Mesothelial cell of epicardium (in vitro differentiated cells): ENCODE results near the gene HSD17B4. TPM values are rescaled to one million over a fixed set of nuclear protein-coding genes. Genes with fewer than 3 reads are reported as not detected.
A peak's percentile ranks its signal among the peaks of the same experiment; 100 is the strongest.
"Not testable (repeated sequence)": the region's sequence is repeated elsewhere in the genome, so short reads cannot be mapped to it uniquely, and the experiment has no call there.

Experiments
- DNase-seq, 2 experiments: peaks; one replicate each; pipeline ENCODE4 v3.0.0; 2021; ENCODE audit warnings: low spot score in 2 of 2; ENCODE audit not compliant: unreplicated experiment in 2 of 2
- H3K27ac Mint-ChIP-seq: 2 replicates; pipeline ENCODE4 v1.8.0; 2021; ENCODE audit warnings: mixed read lengths
- H3K27me3 Mint-ChIP-seq: 2 replicates; pipeline ENCODE4 v1.8.0; 2021; ENCODE audit warnings: low read depth, mixed read lengths
- H3K36me3 Mint-ChIP-seq: 2 replicates; pipeline ENCODE4 v1.8.0; 2021; ENCODE audit warnings: mixed read lengths
- H3K4me1 Mint-ChIP-seq: 2 replicates; pipeline ENCODE4 v1.8.0; 2021; ENCODE audit warnings: mixed read lengths
- H3K4me3 Mint-ChIP-seq: 2 replicates; pipeline ENCODE4 v1.8.0; 2021; ENCODE audit warnings: mild to moderate bottlenecking, moderate library complexity, mixed read lengths
- H3K9me3 Mint-ChIP-seq: 2 replicates; pipeline ENCODE4 v1.8.0; 2021; ENCODE audit warnings: mixed read lengths
- total RNA-seq: library from RNA; stranded (reverse); gene quantifications from 3 replicates; pipeline ENCODE4 v1.2.1, GENCODE V29; 2021
- TF ChIP-seq, protein P1 (sequence below): fragments of 200-600 bp; sonication (generic); IDR thresholded peaks from one replicate; pipeline ENCODE4 v1.5.0; 2021; ENCODE audit warnings: antibody characterized with exemption; ENCODE audit not compliant: unreplicated experiment

HSD17B4 gene
- total RNA-seq, 1 donor from 2014 or later: 146 TPM

DNA sequence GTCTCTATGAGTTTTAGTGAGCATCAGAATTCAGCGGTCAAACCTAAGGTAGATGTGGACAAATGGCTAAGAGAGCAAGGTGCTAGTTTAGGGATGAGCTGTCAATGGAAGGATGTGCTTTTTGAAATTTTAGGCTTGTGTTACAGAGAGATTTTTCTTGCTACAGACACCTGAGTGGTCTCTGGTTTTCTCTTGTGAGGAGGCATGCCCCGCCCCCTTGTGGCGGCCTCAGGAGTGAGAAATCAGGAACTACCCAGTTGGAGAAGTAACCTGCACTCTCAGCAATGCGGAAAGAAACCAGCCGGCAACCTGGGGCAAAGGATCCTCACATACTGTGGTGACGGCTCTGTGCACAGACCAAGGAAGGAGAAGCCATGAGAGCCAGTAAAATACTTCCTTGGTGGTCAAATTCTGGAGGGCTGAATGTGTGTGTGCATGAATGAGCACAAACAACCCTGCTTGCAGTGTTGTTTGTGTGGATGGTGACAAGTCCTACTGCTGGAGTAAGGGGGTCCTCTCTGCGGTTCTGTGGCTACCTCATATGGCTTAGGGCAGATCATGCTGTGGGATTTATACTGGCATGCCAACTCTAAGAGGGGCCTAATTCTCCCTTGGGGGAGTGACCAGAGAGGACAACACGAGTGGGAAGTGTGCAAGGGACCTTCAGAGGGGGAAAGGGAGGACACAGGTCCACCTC is 16.7 kb upstream of the HSD17B4 start:
- H3K9me3 Mint-ChIP-seq: peaks cover 20% of the 10 kb centered on the region
- H3K36me3 Mint-ChIP-seq: no peaks in the 10 kb centered on the region
- no peak overlapping the region for H3K4me3 Mint-ChIP-seq
- no peak overlapping the region for H3K27ac Mint-ChIP-seq
- TF ChIP-seq, protein P1, sequence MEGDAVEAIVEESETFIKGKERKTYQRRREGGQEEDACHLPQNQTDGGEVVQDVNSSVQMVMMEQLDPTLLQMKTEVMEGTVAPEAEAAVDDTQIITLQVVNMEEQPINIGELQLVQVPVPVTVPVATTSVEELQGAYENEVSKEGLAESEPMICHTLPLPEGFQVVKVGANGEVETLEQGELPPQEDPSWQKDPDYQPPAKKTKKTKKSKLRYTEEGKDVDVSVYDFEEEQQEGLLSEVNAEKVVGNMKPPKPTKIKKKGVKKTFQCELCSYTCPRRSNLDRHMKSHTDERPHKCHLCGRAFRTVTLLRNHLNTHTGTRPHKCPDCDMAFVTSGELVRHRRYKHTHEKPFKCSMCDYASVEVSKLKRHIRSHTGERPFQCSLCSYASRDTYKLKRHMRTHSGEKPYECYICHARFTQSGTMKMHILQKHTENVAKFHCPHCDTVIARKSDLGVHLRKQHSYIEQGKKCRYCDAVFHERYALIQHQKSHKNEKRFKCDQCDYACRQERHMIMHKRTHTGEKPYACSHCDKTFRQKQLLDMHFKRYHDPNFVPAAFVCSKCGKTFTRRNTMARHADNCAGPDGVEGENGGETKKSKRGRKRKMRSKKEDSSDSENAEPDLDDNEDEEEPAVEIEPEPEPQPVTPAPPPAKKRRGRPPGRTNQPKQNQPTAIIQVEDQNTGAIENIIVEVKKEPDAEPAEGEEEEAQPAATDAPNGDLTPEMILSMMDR: peak; percentile 57
- H3K27me3 Mint-ChIP-seq: no peaks in the 10 kb centered on the region
- peaks cover 7% of the 10 kb centered on the region for H3K4me1 Mint-ChIP-seq
- DNase-seq: peak; percentile 25 to 59

DNA sequence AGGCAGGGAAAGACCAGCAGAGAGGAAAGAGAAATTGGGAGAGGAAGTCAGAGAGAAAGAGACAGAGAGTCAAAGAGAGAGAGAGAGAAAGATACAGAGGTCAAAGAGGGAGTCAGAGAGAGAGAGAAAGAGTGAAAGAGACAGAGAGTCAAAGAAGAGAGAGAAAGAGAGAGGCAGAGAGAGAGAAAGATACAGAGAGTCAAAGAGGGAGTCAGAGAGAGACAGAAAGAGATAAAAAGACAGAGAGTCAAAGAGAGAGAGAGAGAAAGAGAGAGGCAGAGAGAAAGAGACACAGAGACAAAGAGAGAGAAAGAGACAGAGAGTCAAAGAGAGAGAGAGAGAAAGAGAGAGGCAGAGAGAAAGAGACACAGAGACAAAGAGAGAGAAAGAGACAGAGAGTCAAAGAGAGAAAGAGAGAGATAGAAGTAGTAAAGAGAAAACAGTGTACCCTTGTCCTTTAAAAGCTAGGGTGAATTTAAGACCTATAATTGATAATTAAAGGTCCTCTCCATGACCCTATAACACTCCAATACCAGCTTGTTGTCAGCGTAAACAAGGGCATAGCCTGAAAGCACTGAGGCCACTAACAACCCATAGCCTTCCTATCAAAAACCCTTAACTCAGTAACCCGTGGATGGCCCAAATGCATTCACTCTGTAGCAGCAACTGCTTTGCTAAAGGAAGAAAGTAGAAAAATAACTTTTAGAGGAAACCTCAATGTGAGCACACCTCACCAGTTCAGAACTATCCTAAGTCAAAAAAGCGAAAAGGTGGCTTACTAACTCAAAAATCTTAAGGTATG is 14.3 kb upstream of the HSD17B4 start:
- H3K27me3 Mint-ChIP-seq, H3K27ac Mint-ChIP-seq, DNase-seq, H3K4me1 Mint-ChIP-seq, H3K36me3 Mint-ChIP-seq, H3K4me3 Mint-ChIP-seq: not testable (repeated sequence)
- peaks cover 22% of the 10 kb centered on the region for H3K9me3 Mint-ChIP-seq

DNA sequence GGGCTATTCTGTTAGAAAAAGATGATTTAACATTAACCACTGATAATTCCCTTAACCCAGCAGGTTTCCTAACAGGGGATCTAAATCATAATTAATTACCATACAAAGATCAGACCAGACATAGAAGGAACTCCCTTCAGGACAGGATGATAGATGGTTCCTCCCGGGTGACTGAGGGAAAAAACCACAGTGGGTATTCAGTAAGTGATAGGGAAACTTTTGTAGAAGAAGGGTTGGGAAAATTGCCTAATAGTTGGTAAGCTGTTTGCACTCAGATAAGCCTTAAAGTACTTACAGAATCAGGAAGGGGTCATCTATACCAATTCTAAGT is 13.7 kb upstream of the HSD17B4 start:
- not testable (repeated sequence) for H3K27me3 Mint-ChIP-seq

DNA sequence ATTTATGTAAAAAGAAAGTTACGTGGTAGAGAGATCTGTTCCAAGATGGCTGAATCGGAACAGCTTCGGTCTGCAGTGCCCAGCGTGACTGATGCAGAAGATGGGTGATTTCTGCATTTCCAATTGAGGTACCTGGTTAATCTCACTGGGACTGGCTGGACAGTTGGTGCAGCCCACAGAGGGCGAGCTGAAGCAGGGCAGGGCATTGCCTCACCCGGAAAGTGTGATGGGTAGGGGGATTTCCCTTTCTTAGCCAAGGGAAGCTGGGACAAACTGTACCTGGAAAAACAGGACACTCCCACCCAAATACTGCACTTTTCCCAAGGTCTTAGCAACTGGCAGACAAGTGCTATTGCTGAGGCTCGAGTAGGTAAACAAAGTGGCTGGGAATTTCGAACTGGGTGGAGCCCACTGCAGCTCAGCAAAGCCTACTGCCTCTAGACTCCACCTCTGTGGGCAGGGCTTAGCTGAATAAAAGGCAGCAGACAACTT is 13.1 kb upstream of the HSD17B4 start:
- H3K9me3 Mint-ChIP-seq: peaks cover 29% of the 10 kb centered on the region
- peaks cover 7% of the 10 kb centered on the region for H3K4me1 Mint-ChIP-seq
- no peaks in the 10 kb centered on the region for H3K27me3 Mint-ChIP-seq
- no peak overlapping the region for H3K4me3 Mint-ChIP-seq
- TF ChIP-seq, protein P1: no peak
- no peak overlapping the region for H3K27ac Mint-ChIP-seq
- no peak for DNase-seq
- H3K36me3 Mint-ChIP-seq: no peaks in the 10 kb centered on the region

More for the DNA sequence above, 13.7 kb upstream of the HSD17B4 start:
- H3K36me3 Mint-ChIP-seq, DNase-seq, H3K4me1 Mint-ChIP-seq, H3K27ac Mint-ChIP-seq, H3K4me3 Mint-ChIP-seq: not testable (repeated sequence)
- peaks cover 26% of the 10 kb centered on the region for H3K9me3 Mint-ChIP-seq

DNA sequence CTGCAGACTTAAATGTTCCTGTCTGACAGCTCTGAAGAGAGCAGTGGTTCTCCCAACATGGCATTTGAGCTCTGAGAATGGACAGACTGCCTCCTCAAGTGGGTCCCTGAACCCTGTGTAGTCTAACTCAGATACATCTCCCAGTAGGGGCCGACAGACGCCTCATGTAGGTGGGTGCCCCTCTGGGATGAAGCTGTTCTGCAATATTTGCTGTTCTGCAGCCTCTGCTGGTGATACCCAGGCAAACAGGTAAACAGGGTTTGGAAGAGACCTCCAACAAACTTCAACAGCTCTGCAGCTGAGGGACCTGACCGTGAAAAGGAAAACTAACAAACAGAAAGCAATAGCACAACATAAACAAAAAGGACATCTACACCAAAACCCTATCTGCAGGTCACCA is 12.7 kb upstream of the HSD17B4 start:
- peaks cover 32% of the 10 kb centered on the region for H3K9me3 Mint-ChIP-seq
- H3K4me3 Mint-ChIP-seq, H3K27me3 Mint-ChIP-seq: not testable (repeated sequence)

DNA sequence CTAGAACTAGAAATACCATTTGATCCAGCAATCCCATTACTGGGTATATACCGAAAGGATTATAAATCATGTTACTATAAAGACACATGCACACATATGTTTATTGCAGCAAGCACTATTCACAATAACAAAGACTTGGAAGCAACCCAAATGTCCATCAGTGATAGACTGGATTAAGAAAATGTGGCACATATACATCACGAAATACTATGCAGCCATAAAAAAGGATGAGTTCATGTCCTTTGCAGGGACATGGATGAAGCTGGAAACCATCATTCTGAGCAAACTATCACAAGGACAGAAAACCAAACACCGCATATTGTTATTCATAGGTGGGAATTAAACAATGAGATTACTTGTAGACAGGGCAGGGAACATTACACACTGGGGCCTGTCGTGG is 7.7 kb upstream of the HSD17B4 start:
- H3K27ac Mint-ChIP-seq, H3K4me1 Mint-ChIP-seq, H3K27me3 Mint-ChIP-seq, H3K4me3 Mint-ChIP-seq, H3K36me3 Mint-ChIP-seq, DNase-seq: not testable (repeated sequence)
- peaks cover 29% of the 10 kb centered on the region for H3K9me3 Mint-ChIP-seq

More for the DNA sequence above, 12.7 kb upstream of the HSD17B4 start:
- not testable (repeated sequence) for H3K4me1 Mint-ChIP-seq, H3K27ac Mint-ChIP-seq, DNase-seq, H3K36me3 Mint-ChIP-seq

DNA sequence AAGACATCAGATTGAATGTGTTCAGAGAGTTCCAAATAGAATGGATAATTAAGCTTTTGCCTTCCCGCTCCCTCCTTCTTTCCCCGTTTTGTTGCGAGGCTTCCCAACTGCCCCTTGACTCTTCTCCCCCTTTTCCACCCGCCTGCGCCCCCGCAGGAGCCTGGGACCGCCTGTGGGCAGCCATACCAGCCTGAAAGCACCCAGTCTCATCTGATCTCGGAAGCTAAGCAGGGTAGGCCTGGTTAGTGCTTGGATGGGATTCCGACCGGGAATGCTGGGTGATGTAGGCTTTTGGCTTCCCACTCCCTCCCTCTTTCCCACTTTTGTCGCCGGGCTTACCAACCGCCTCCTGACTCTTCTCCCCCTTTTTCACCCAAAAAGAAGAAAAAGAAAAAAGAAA is 6.8 kb upstream of the HSD17B4 start:
- no peaks in the 10 kb centered on the region for H3K4me1 Mint-ChIP-seq
- peaks cover 4% of the 10 kb centered on the region for H3K36me3 Mint-ChIP-seq
- no peak overlapping the region for H3K4me3 Mint-ChIP-seq
- H3K9me3 Mint-ChIP-seq: peaks cover 27% of the 10 kb centered on the region
- TF ChIP-seq, protein P1: no peak
- H3K27ac Mint-ChIP-seq: no peak overlapping the region
- no peak for DNase-seq
- peaks cover 2% of the 10 kb centered on the region for H3K27me3 Mint-ChIP-seq
